Osteoblast (primary cell): Measurements from ENCODE around the gene COLEC12. TPM values are rescaled to one million over a fixed set of nuclear protein-coding genes. Genes with fewer than 3 reads are reported as not detected.
A peak's percentile ranks its signal among the peaks of the same experiment; 100 is the strongest.

Source experiments
- DNase-seq: peaks from one replicate; pipeline ENCODE4 v3.0.0; 2011; ENCODE audit warnings: low spot score, mixed read lengths; ENCODE audit not compliant: insufficient read length; ENCODE audit errors: missing footprints
- H2AFZ ChIP-seq: 2 replicates; pipeline ENCODE4 v1.6.0; 2011; ENCODE audit warnings: mild to moderate bottlenecking, low read length
- H3K27ac ChIP-seq: 2 replicates; pipeline ENCODE4 v1.5.1; 2011; ENCODE audit warnings: mild to moderate bottlenecking, low read depth, low read length, moderate library complexity
- H3K27me3 ChIP-seq: 2 replicates; pipeline ENCODE4 v1.6.0; 2012; ENCODE audit warnings: mild to moderate bottlenecking, control low read depth, inconsistent platforms, low read length, moderate library complexity; ENCODE audit not compliant: insufficient read depth
- H3K36me3 ChIP-seq: 2 replicates; pipeline ENCODE4 v1.5.1; 2011; ENCODE audit warnings: mild to moderate bottlenecking, low read length, control low read depth, moderate library complexity; ENCODE audit not compliant: insufficient read depth
- H3K4me1 ChIP-seq: 2 replicates; pipeline ENCODE4 v1.5.1; 2011; ENCODE audit warnings: mild to moderate bottlenecking, low read length, control low read depth, moderate library complexity; ENCODE audit not compliant: insufficient read depth
- H3K4me2 ChIP-seq: 2 replicates; pipeline ENCODE4 v1.6.0; 2011; ENCODE audit warnings: mild to moderate bottlenecking, low read length; ENCODE audit not compliant: insufficient read depth
- H3K4me3 ChIP-seq: fragments of 200-600 bp; sonication (generic); 3 replicates; pipeline ENCODE4 v1.5.1; 2012; ENCODE audit warnings: mild to moderate bottlenecking, low read length, inconsistent platforms; ENCODE audit not compliant: insufficient read depth
- H3K79me2 ChIP-seq: 2 replicates; pipeline ENCODE4 v1.6.0; 2012; ENCODE audit warnings: mild to moderate bottlenecking, low read length, control low read depth, inconsistent platforms; ENCODE audit not compliant: insufficient read depth
- H3K9me3 ChIP-seq: 2 replicates; pipeline ENCODE4 v1.5.1; 2011; ENCODE audit warnings: low read depth, low read length, control low read depth
- H4K20me1 ChIP-seq: 2 replicates; pipeline ENCODE4 v1.6.0; 2012; ENCODE audit warnings: mild to moderate bottlenecking, low read length, control low read depth; ENCODE audit not compliant: insufficient read depth
- CTCF ChIP-seq: IDR thresholded peaks from 2 replicates; pipeline ENCODE4 v1.5.1; 2011; ENCODE audit warnings: mild to moderate bottlenecking, low read depth, low read length, moderate library complexity; ENCODE audit errors: extremely low read depth
- total RNA-seq: library from RNA; depleted of rRNA; stranded (reverse); fragments of >200 nt; gene quantifications from 2 replicates; pipeline ENCODE4 v1.2.3, GENCODE V29; 2012

The COLEC12 gene
- total RNA-seq, 1 donor = 38.0 TPM

- no peak for DNase-seq
- Histone ChIP-seq H2AFZ (no peak overlapping the region), H3K4me3 (no peak overlapping the region), H3K27me3 (peaks cover 5% of the 10 kb centered on the region), H4K20me1 (no peaks in the 10 kb centered on the region), H3K9me3 (no peaks in the 10 kb centered on the region), H3K4me1 (no peaks in the 10 kb centered on the region), H3K79me2 (no peaks in the 10 kb centered on the region), H3K4me2 (no peak overlapping the region), H3K36me3 (no peaks in the 10 kb centered on the region), H3K27ac (no peak overlapping the region)
- TF ChIP-seq CTCF = no peak
These were observed 6.3 kb upstream of the COLEC12 start for GRCh38 chr18:506801-507200.

GRCh38 chr18:506264-506663, 5.8 kb upstream of the COLEC12 start:
- Histone ChIP-seq H3K9me3 (no peaks in the 10 kb centered on the region), H4K20me1 (no peaks in the 10 kb centered on the region), H3K27me3 (peaks cover 10% of the 10 kb centered on the region), H3K4me1 (no peaks in the 10 kb centered on the region), H3K4me3 (no peak overlapping the region), H2AFZ (no peak overlapping the region), H3K79me2 (no peaks in the 10 kb centered on the region), H3K4me2 (no peak overlapping the region), H3K27ac (no peak overlapping the region), H3K36me3 (no peaks in the 10 kb centered on the region)
- TF ChIP-seq CTCF = no peak
- no peak for DNase-seq

GRCh38 chr18:505483-506122, 5.1 kb upstream of the COLEC12 start:
- H3K36me3 ChIP-seq = no peaks in the 10 kb centered on the region
- H3K27ac ChIP-seq = no peak overlapping the region
- no peak overlapping the region for H3K4me3 ChIP-seq
- no peak overlapping the region for H3K4me2 ChIP-seq
- no peaks in the 10 kb centered on the region for H3K4me1 ChIP-seq
- H3K27me3 ChIP-seq = peaks cover 16% of the 10 kb centered on the region
- TF ChIP-seq CTCF = no peak
- no peaks in the 10 kb centered on the region for H3K79me2 ChIP-seq
- no peak overlapping the region for H2AFZ ChIP-seq
- peak; percentile 55 for DNase-seq
- H3K9me3 ChIP-seq = no peaks in the 10 kb centered on the region
- H4K20me1 ChIP-seq = no peaks in the 10 kb centered on the region

GRCh38 chr18:501406-501714, 859 bp upstream of the COLEC12 start:
- H3K27me3 ChIP-seq = peaks cover 13% of the 10 kb centered on the region
- peak overlapping the region; percentile 68 for H3K4me3 ChIP-seq
- no peaks in the 10 kb centered on the region for H3K36me3 ChIP-seq
- H2AFZ ChIP-seq = no peak overlapping the region
- H3K4me1 ChIP-seq = peaks cover 19% of the 10 kb centered on the region
- no peak overlapping the region for H3K27ac ChIP-seq
- no peaks in the 10 kb centered on the region for H4K20me1 ChIP-seq
- peaks cover 3% of the 10 kb centered on the region for H3K79me2 ChIP-seq
- DNase-seq = no peak
- peak overlapping the region; percentile 78 for H3K4me2 ChIP-seq
- TF ChIP-seq CTCF = no peak
- no peaks in the 10 kb centered on the region for H3K9me3 ChIP-seq
